Panc1 (cell line): Measurements from ENCODE around the gene DHRS7C. TPM values are rescaled to one million over a fixed set of nuclear protein-coding genes. Genes with fewer than 3 reads are reported as not detected.

ENCODE experiments used
- ATAC-seq: fragments of 200-7000 bp; cut with Tn5 transposase; 2 replicates; pipeline ENCODE4 v1.9.1; 2020; ENCODE audit warnings: mild to moderate bottlenecking, moderate library complexity
- BruUV-seq: library from RNA; stranded (reverse); fragments of 400-500 nt; replicated peaks from 2 replicates; lab custom pipeline; 2021; lab: Mats Ljungman, UMichigan
- CTCF ChIA-PET: fragments of 300-600 bp; sonication (Branson Sonifier 250); formaldehyde crosslinking; loops from one replicate; lab custom pipeline; 2022; ENCODE audit warnings: antibody characterized with exemption; lab: Charles Lee
- POLR2A ChIA-PET: fragments of 300-600 bp; sonication (Branson Sonifier 250); formaldehyde crosslinking; loops from one replicate; lab custom pipeline; 2022; ENCODE audit warnings: antibody characterized with exemption; lab: Charles Lee
- DNase-seq: peaks from one replicate; pipeline ENCODE4 v3.0.0-alpha.2; 2010; ENCODE audit warnings: low read depth, low spot score
- H3K27ac ChIP-seq: 2 replicates; pipeline ENCODE4 v1.5.1; 2011; ENCODE audit warnings: mild to moderate bottlenecking, low read length, inconsistent platforms
- H3K27me3 ChIP-seq: fragments of 200-500 bp; sonication (Bioruptor generic); 2 replicates; pipeline ENCODE4 v1.6.0; 2014; ENCODE audit warnings: low read length, inconsistent platforms; ENCODE audit not compliant: control insufficient read depth, insufficient read depth
- H3K36me3 ChIP-seq: fragments of 200-500 bp; sonication (Bioruptor generic); 2 replicates; pipeline ENCODE4 v1.5.1; 2014; ENCODE audit warnings: inconsistent platforms, mild to moderate bottlenecking, low read length, moderate library complexity; ENCODE audit not compliant: control insufficient read depth, insufficient read depth
- H3K4me1 ChIP-seq: 2 replicates; pipeline ENCODE4 v1.5.1; 2011; ENCODE audit warnings: inconsistent platforms, mild to moderate bottlenecking, low read length, moderate library complexity; ENCODE audit not compliant: control insufficient read depth, insufficient read depth
- H3K4me3 ChIP-seq, 2 experiments: 2 replicates each; pipeline ENCODE4 v1.5.1; 2011 to 2012; ENCODE audit warnings: low read depth in 2 of 2, low read length in 2 of 2, mild to moderate bottlenecking in 2 of 2, inconsistent platforms in 1 of 2, moderate library complexity in 1 of 2
- H3K9me3 ChIP-seq: fragments of 200-500 bp; sonication (Bioruptor generic); 2 replicates; pipeline ENCODE4 v1.5.1; 2014; ENCODE audit warnings: low read depth, mild to moderate bottlenecking, inconsistent platforms, low read length, moderate library complexity; ENCODE audit not compliant: control insufficient read depth, insufficient read depth
- CTCF ChIP-seq: fragments of 450-650 bp; IDR thresholded peaks from 2 replicates; pipeline ENCODE4 v1.5.1; 2017; ENCODE audit warnings: mild to moderate bottlenecking
- POLR2AphosphoS5 ChIP-seq: IDR thresholded peaks from 2 replicates; pipeline ENCODE4 v1.6.1; 2012; ENCODE audit warnings: mild to moderate bottlenecking, low read depth, low read length, moderate library complexity
- SIN3A ChIP-seq: IDR thresholded peaks from 2 replicates; pipeline ENCODE4 v1.6.1; 2012; ENCODE audit warnings: low read depth, mild to moderate bottlenecking, low read length, moderate library complexity, borderline replicate concordance; ENCODE audit not compliant: insufficient read depth
- TCF7L2 ChIP-seq: IDR thresholded peaks from 2 replicates; pipeline ENCODE4 v1.6.1; 2011; ENCODE audit warnings: mild to moderate bottlenecking, low read depth, low read length, inconsistent platforms
- in situ Hi-C: cut with HindIII; loops from 2 replicates; pipeline ENCODE4 v1.10.0; 2016; ENCODE audit warnings: low sequenced_read_pairs, low pct_unique_long_range_greater_than_20kb
- intact Hi-C: fragments of 100-400 bp; cut with micrococcal nuclease; formaldehyde crosslinking; loops from one replicate; pipeline ENCODE4 v1.10.0; 2022; ENCODE audit not compliant: unreplicated experiment
- total RNA-seq: library from RNA; stranded (reverse); gene quantifications from one replicate; pipeline ENCODE4 v1.2.1, GENCODE V29; 2021; ENCODE audit not compliant: unreplicated experiment
- TF ChIP-seq, protein P1 (sequence below), 2 experiments: IDR thresholded peaks; 2 replicates each; pipeline ENCODE4 v1.6.1; 2011 to 2012; ENCODE audit warnings: low read depth in 2 of 2, control low read depth in 1 of 2, low read length in 1 of 2, mild to moderate bottlenecking in 1 of 2, moderate library complexity in 1 of 2; ENCODE audit not compliant: insufficient read depth in 1 of 2

The DHRS7C gene
- total RNA-seq, 1 experiment from 2014 or later, result not detected

DNA sequence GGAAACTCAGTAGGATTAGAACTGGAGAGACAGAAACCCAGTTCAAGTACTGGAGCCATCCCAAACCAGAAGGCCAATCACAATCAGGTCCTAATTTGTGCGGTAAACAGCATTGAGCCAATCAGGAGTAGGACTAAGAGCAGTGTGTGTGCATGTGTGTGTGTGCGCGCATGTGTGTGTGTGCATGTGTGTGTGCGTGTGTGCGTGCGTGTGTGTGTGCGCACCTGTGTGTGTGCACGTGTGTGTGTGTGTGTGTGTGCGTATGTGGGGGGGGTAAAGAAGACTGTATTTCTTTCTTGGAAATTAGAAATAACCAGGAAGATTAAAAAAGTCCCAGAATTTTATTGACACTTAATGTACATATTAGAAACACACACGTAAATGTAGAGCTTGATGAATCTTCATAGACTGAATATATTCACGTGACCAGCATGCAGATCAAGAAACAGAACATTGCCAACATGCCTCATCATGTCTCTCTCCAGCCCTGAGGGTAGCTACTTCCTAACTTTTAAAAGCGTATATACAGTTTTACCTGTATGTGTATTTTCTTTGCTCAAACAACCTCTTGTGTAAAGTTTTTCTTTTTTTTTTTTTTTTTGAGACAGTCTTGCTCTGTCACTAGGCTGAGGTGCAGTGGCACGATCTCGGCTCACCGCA lies 919 bp upstream of the DHRS7C start:
- Histone ChIP-seq H3K27me3 (no peaks in the 10 kb centered on the region), H3K27ac (no peak overlapping the region), H3K36me3 (no peaks in the 10 kb centered on the region), H3K9me3 (no peaks in the 10 kb centered on the region), H3K4me1 (no peaks in the 10 kb centered on the region), H3K4me3 (no peak overlapping the region)
- TF ChIP-seq, protein P1, sequence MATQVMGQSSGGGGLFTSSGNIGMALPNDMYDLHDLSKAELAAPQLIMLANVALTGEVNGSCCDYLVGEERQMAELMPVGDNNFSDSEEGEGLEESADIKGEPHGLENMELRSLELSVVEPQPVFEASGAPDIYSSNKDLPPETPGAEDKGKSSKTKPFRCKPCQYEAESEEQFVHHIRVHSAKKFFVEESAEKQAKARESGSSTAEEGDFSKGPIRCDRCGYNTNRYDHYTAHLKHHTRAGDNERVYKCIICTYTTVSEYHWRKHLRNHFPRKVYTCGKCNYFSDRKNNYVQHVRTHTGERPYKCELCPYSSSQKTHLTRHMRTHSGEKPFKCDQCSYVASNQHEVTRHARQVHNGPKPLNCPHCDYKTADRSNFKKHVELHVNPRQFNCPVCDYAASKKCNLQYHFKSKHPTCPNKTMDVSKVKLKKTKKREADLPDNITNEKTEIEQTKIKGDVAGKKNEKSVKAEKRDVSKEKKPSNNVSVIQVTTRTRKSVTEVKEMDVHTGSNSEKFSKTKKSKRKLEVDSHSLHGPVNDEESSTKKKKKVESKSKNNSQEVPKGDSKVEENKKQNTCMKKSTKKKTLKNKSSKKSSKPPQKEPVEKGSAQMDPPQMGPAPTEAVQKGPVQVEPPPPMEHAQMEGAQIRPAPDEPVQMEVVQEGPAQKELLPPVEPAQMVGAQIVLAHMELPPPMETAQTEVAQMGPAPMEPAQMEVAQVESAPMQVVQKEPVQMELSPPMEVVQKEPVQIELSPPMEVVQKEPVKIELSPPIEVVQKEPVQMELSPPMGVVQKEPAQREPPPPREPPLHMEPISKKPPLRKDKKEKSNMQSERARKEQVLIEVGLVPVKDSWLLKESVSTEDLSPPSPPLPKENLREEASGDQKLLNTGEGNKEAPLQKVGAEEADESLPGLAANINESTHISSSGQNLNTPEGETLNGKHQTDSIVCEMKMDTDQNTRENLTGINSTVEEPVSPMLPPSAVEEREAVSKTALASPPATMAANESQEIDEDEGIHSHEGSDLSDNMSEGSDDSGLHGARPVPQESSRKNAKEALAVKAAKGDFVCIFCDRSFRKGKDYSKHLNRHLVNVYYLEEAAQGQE (IDR thresholded peaks at IDR 0.05; ENCODE audit: insufficient read depth in 1 of 2, low read depth in 2 of 2, low read length in 1 of 2), result no peak
- no peak for TF ChIP-seq POLR2AphosphoS5
- TF ChIP-seq SIN3A, result no peak
- TF ChIP-seq CTCF, result no peak
- TF ChIP-seq TCF7L2, result no peak
- no TSS peak for BruUV-seq
- in situ Hi-C loops (no loop called here), intact Hi-C loops (no loop called here)
- DNase-seq (no peak), ATAC-seq (no peak)
- CTCF ChIA-PET, result no interaction called here
- POLR2A ChIA-PET, result no interaction called here

- no peak overlapping the region for H3K27ac ChIP-seq
- intact Hi-C loops (no loop called here), in situ Hi-C loops (no loop called here)
- no peaks in the 10 kb centered on the region for H3K27me3 ChIP-seq
- BruUV-seq, result no TSS peak
- ChIA-PET POLR2A (no interaction called here), CTCF (no interaction called here)
- ATAC-seq (no peak), DNase-seq (no peak)
- H3K4me1 ChIP-seq, result no peaks in the 10 kb centered on the region
- H3K36me3 ChIP-seq, result no peaks in the 10 kb centered on the region
- H3K9me3 ChIP-seq, result no peaks in the 10 kb centered on the region
- H3K4me3 ChIP-seq, result no peak overlapping the region
- TF ChIP-seq SIN3A, result no peak
- no peak for TF ChIP-seq TCF7L2
- TF ChIP-seq, protein P1 (IDR thresholded peaks at IDR 0.05; ENCODE audit: insufficient read depth in 1 of 2, low read depth in 2 of 2, low read length in 1 of 2), result no peak
- TF ChIP-seq CTCF, result no peak
Measured at GRCh38 chr17:9790316-9790715, 1.1 kb downstream of the DHRS7C start.
